G401 (cell line): Measurements from ENCODE around the gene TRAK1. TPM values are rescaled to one million over a fixed set of nuclear protein-coding genes. Genes with fewer than 3 reads are reported as not detected.
A peak's percentile ranks its signal among the peaks of the same experiment; 100 is the strongest.
"Not testable (repeated sequence)": the region's sequence is repeated elsewhere in the genome, so short reads cannot be mapped to it uniquely, and the experiment has no call there.

Source experiments
- DNase-seq: peaks from one replicate; pipeline ENCODE4 v3.0.0-alpha.2; 2015; ENCODE audit warnings: low spot score
- in situ Hi-C: cut with HindIII; loops from 2 replicates; pipeline ENCODE4 v1.10.0; 2016; ENCODE audit warnings: low sequenced_read_pairs, mixed read lengths
- total RNA-seq: library from RNA; depleted of rRNA; stranded (reverse); fragments of >200 nt; shearing (Covaris generic); gene quantifications from 2 replicates; pipeline ENCODE4 v1.2.3, GENCODE V29; 2014

Gene TRAK1
- total RNA-seq, 1 experiment from 2014 or later: 17.6 TPM

GRCh38 chr3:42094691-42095391, 3.7 kb downstream of the TRAK1 start:
- peak; percentile 42 for DNase-seq
- in situ Hi-C loops: no loop called here

- in situ Hi-C loops: no loop called here
These were observed 4.4 kb downstream of the TRAK1 start for GRCh38 chr3:42095540-42095939.

GRCh38 chr3:42096796-42097565, 5.8 kb downstream of the TRAK1 start:
- DNase-seq: no peak
- in situ Hi-C loops: no loop called here

More at GRCh38 chr3:42095540-42095939, 4.4 kb downstream of the TRAK1 start:
- no peak for DNase-seq

GRCh38 chr3:42097566-42097946, 6.4 kb downstream of the TRAK1 start:
- in situ Hi-C loops: no loop called here
- no peak for DNase-seq

- no peak for DNase-seq
- in situ Hi-C loops: no loop called here
These were observed 7.0 kb downstream of the TRAK1 start for GRCh38 chr3:42098171-42098570.

- no peak for DNase-seq
- in situ Hi-C loops: no loop called here
These were observed 8.0 kb downstream of the TRAK1 start for GRCh38 chr3:42099020-42099765.

GRCh38 chr3:42101048-42101447, 9.9 kb downstream of the TRAK1 start:
- in situ Hi-C loops: no loop called here
- DNase-seq: no peak

GRCh38 chr3:42101481-42101880, 10.3 kb downstream of the TRAK1 start:
- DNase-seq: no peak
- in situ Hi-C loops: no loop called here

GRCh38 chr3:42102571-42102970, 11.4 kb downstream of the TRAK1 start:
- DNase-seq: no peak
- in situ Hi-C loops: no loop called here

- in situ Hi-C loops, DNase-seq: not testable (repeated sequence)
These were observed 12.9 kb downstream of the TRAK1 start for GRCh38 chr3:42103921-42104665.

GRCh38 chr3:42105994-42106393, 14.8 kb downstream of the TRAK1 start:
- in situ Hi-C loops, DNase-seq: not testable (repeated sequence)

GRCh38 chr3:42106646-42107045, 15.5 kb downstream of the TRAK1 start:
- in situ Hi-C loops: no loop called here
- no peak for DNase-seq

GRCh38 chr3:42110631-42111030, 19.5 kb downstream of the TRAK1 start:
- peak; percentile 74 for DNase-seq
- in situ Hi-C loops: no loop called here

- no peak for DNase-seq
- in situ Hi-C loops: no loop called here
These were observed 23.1 kb downstream of the TRAK1 start for GRCh38 chr3:42114130-42114725.

- DNase-seq: no peak
- in situ Hi-C loops: no loop called here
These were observed 24.1 kb downstream of the TRAK1 start for GRCh38 chr3:42115215-42115614.

- DNase-seq: no peak
- in situ Hi-C loops: no loop called here
These were observed 24.8 kb downstream of the TRAK1 start for GRCh38 chr3:42115946-42116345.

GRCh38 chr3:42116466-42116865, 25.3 kb downstream of the TRAK1 start:
- in situ Hi-C loops: no loop called here
- no peak for DNase-seq

- DNase-seq: peak; percentile 83
- in situ Hi-C loops: no loop called here
These were observed 26.2 kb downstream of the TRAK1 start for GRCh38 chr3:42117175-42118008.
